ENCODE data around the gene C1R.

- TF ChIP-seq CTCF (IDR thresholded peaks at IDR 0.05), result no peak
- no peak for TF ChIP-seq REST (IDR thresholded peaks at IDR 0.05; ENCODE audit: insufficient read depth in 1 of 2, low read depth in 2 of 2, low read length in 1 of 2)
- no peak for TF ChIP-seq SIN3A (IDR thresholded peaks at IDR 0.05; ENCODE audit: borderline replicate concordance, insufficient read depth, low read depth, low read length)
- no peak for TF ChIP-seq POLR2AphosphoS5 (IDR thresholded peaks at IDR 0.05; ENCODE audit: low read depth, low read length)
- no peak for TF ChIP-seq TCF7L2 (IDR thresholded peaks at IDR 0.05; ENCODE audit: low read depth, low read length)
Observed at GRCh38 chr12:7072554-7072953, 19.7 kb downstream of the C1R start.

Data from Panc1 (cell line).